GM04504 (cell line): Measurements from ENCODE around the gene BIRC6.
"Not testable (repeated sequence)": the region's sequence is repeated elsewhere in the genome, so short reads cannot be mapped to it uniquely, and the experiment has no call there.

ENCODE experiments used
- DNase-seq: peaks from one replicate; pipeline ENCODE4 v3.0.0-alpha.2; 2012; ENCODE audit warnings: low read depth

The BIRC6 gene

DNA sequence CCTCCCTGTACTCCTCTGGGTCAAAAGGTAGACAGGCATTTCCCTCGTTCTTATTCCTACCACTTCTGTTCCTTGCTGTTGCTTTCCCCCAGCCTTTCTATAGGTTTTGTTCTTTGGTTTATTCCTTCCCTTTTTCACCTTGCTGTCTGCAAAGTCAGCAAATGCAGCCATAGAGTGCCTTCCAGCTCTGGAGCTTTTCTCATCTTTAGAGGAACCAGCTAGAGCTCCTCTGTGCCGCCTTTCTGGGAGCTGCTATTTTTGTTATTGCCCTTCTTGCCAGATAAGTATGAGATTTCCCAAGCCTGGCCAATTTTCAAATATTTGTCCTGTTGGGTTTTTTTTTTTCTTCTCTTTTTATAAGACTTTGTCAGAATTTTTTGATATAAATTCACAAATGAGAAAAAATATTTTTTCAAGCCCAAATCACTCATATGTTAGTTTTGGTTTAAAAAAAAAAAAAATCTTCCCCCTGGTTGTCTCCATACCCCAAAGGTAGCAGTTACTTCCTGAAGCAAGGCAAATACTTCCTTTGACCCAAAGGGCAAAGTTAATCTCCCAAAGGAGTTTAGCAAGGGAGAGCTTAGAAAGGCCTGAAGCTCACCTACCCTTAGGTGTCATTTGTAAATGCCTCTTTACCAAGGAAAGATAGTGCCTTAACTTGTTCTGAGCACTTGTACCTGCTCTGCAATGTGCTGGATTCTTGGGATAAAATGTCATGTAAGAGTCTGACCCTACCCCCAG is 265.9 kb downstream of the BIRC6 start:
- no peak for DNase-seq

- DNase-seq, result no peak
These were observed 266.5 kb downstream of the BIRC6 start for GRCh38 chr2:32623311-32623706.

- DNase-seq, result no peak
These were observed 268.0 kb downstream of the BIRC6 start for GRCh38 chr2:32624812-32625211.

GRCh38 chr2:32626639-32627221 is 269.9 kb downstream of the BIRC6 start:
- DNase-seq, result no peak

DNA sequence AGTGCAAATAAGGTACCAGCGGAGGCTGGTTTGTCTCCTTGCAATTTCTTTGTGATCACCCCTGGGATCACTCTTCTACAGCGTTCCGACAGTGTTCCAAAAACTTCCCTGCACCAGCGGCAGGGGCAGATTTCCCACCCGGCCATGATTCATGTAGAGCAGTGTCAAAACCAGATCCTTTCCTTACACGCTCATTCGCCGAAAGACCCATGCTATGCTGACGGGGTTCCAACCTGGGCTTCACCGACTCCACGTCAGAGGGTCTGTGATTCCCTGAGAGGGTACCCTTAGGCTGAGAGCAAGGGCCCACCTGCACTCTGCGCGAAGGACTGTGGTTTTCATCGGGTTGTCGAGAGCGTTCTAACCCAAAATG is 270.6 kb downstream of the BIRC6 start:
- peak; percentile 26 for DNase-seq

DNA sequence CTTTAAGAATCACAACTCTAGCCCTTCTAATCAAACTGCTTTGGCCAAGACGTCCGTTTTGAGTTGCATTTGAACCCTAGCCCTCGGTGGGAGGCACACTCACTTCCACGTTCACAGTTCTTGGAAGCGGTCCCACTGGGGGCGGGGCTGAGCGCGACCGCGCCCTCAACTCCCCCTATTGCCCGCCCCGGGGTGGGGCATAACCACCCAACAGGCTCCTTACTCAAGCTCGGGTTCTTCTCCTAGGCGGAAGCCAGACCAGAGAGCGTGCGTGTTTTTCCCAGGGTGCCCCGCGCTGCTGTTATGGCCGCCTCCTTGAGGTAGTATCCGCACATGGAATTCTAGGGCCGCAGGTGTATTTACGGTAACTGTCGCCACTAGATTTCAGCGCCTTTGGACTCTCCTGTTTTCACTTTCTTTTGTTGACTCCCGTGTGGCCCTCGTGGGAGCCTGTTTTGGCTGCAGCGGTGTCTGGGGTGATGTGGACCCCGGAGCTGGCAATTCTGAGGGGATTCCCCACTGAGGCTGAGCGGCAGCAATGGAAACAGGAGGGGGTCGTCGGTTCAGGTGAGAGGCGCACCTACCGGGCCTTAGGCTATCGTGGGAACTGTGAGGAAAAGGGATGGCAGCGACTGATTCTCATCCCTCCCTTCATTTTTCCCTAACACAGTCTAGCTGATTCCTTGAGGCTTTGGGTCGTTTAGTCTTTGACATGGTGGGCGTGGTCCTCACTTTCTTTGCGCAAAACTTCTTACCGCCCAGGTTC is 271.2 kb downstream of the BIRC6 start, which contains the start of gene TTC27:
TSS of gene TTC27 (plus strand) at position 237 of the 766 bp plus-strand sequence. CDS start at position 480, 243 bp downstream.
- DNase-seq, result peak; percentile 86

- DNase-seq, result peak; percentile 10
These were observed 275.3 kb downstream of the BIRC6 start for GRCh38 chr2:32632089-32632488.

- DNase-seq, result no peak
These were observed 276.2 kb downstream of the BIRC6 start for GRCh38 chr2:32633040-32633439.

- not testable (repeated sequence) for DNase-seq
These were observed 281.7 kb downstream of the BIRC6 start for GRCh38 chr2:32638548-32638947.

GRCh38 chr2:32641180-32641579 is 284.4 kb downstream of the BIRC6 start:
- DNase-seq, result no peak

DNA sequence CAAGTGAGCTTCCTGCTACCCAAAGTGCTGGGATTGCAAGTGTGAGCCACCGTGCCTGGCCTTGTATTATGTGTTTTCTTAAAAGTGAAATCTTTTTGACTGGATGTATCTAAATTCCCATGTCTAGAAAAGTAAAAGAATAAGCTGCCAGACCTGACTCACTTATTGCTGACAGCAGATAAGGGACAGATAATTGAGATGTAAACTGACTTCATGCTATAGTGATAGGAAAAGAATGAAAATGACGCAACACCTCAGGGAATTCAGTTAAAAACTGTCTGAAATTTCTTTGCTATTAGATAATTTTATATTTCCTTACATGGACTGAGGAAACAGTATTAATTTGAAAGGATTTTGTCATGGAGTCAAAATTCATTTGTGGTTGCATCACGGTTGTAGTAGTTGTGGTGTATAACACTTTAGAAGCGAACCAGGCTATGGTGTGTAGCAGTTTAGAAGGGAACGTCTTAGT is 290.4 kb downstream of the BIRC6 start:
- DNase-seq, result peak; percentile 30

GRCh38 chr2:32652555-32653209 is 295.9 kb downstream of the BIRC6 start:
- no peak for DNase-seq

- no peak for DNase-seq
These were observed 299.2 kb downstream of the BIRC6 start for GRCh38 chr2:32656069-32656468.

- no peak for DNase-seq
These were observed 307.0 kb downstream of the BIRC6 start for GRCh38 chr2:32663864-32664263.

- DNase-seq, result no peak
These were observed 309.9 kb downstream of the BIRC6 start for GRCh38 chr2:32666704-32667103.

- no peak for DNase-seq
These were observed 311.4 kb downstream of the BIRC6 start for GRCh38 chr2:32668254-32668653.
